ENCODE measurements around the gene DHRSX. TPM values are rescaled to one million over a fixed set of nuclear protein-coding genes. Genes with fewer than 3 reads are reported as not detected.

Gene DHRSX
- total and polyA plus RNA-seq, 2 donors (not counting 3 experiments of a cell fraction or from before 2014, with no cell fraction given) = 27.1 to 37.7 TPM

DNA sequence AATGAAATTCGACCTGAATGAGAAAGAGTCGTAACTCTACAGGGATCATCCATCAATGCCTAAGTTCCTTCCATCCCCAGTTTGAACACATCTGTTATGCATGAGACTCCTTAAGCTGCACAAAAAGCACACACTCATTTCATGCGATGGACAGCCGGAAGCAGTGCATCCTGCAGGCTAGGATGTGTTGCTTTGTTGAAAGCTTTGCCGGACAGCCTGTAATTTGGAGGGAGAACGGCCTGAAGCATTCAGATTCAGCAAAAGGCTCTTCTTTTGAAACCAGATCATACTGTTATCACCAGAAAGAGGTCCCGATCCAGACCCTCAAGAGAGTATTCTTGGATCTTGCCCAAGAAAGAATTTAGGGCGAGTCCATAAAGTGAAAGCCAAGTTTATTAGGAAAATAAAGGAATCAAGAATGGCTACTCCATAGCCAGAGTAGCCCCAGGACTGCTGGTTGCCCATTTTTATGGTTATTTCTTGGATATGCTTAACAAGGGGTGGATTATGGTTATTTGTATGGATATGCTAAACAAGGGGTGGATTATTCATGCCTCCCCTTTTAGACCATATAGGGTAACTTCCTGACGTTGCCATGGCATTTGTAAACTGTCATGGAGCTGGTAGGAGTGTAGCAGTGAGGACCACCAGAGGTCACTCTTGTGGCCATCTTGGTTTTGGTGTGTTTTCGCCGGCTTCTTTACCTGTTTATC is 48.1 kb upstream of the DHRSX start:
- POLR2A ChIA-PET = no interaction called here
- no peak for TF ChIP-seq POLR2A (IDR thresholded peaks at IDR 0.05; ENCODE audit: low read depth, low read length)
- no peaks in the 10 kb centered on the region for H3K36me3 ChIP-seq (ENCODE audit: control insufficient read depth in 2 of 2, extremely low read depth in 1 of 2, insufficient read depth in 2 of 2, low read length in 2 of 2)
- DNase-seq (ENCODE audit: low read depth, low spot score) (no peak), FAIRE-seq (no peak)
- no peak overlapping the region for H2AFZ ChIP-seq (ENCODE audit: low read depth, low read length)
- H4K20me1 ChIP-seq (replicated peaks; ENCODE audit: control insufficient read depth, extremely low read depth, insufficient read depth, low read length) = no peaks in the 10 kb centered on the region
- no peaks in the 10 kb centered on the region for H3K9me1 ChIP-seq (replicated peaks; ENCODE audit: control insufficient read depth, extremely low read depth, insufficient read depth, low read length)
- no TSS peak for BruUV-seq (replicated peaks)
- CTCF ChIA-PET = no interaction called here
- H3K9ac ChIP-seq (replicated peaks; ENCODE audit: extremely low read depth, insufficient read depth, low read length) = no peak overlapping the region
- H3K27ac ChIP-seq (ENCODE audit: insufficient read depth, low read depth, low read length) = no peak overlapping the region
- no peaks in the 10 kb centered on the region for H3K4me1 ChIP-seq (ENCODE audit: control insufficient read depth, extremely low read depth, insufficient read depth, low read length)
- dilution Hi-C loops (cut with MboI; ENCODE audit: extremely low pct_ligation_motif_present, low sequenced_read_pairs) = no loop called here
- no peak overlapping the region for H3K4me2 ChIP-seq (ENCODE audit: insufficient read depth, low read length)
- H3K79me2 ChIP-seq (ENCODE audit: control insufficient read depth, insufficient read depth, low read length) = no peaks in the 10 kb centered on the region
- no peaks in the 10 kb centered on the region for H3K9me3 ChIP-seq (replicated peaks; ENCODE audit: control insufficient read depth, insufficient read depth, low read length)
- intact Hi-C loops (cut with micrococcal nuclease) = no loop called here
- H3K27me3 ChIP-seq (ENCODE audit: control insufficient read depth in 2 of 2, insufficient read depth in 2 of 2, low read length in 2 of 2) = no peaks in the 10 kb centered on the region
- no peak overlapping the region for H3K4me3 ChIP-seq (replicated peaks in 1 of 3; ENCODE audit: insufficient read depth in 1 of 3, low read depth in 1 of 3, low read length in 3 of 3)

DNA sequence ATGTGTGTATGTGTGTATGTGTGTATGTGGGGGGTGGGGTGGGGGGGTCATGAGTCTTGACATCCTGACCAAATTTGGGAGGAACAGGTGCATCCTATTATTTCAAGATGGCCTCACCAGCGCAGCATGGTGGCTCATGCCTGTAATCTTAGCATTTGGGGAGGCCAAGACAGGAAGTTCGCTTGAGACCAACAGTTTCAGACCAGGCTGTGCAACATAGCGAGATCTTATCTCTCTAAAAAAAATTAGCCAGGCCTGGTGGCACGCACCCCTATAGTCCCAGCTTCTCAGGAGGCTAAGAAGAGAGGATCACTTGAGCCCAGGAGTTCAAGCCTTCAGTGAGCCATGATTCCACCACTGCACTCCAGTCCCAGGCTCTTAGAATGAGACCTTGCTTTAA is 47.0 kb upstream of the DHRSX start:
- FAIRE-seq (no peak), DNase-seq (ENCODE audit: low read depth, low spot score) (no peak)
- Histone ChIP-seq H3K4me2 (ENCODE audit: insufficient read depth, low read length) (no peak overlapping the region), H3K4me1 (ENCODE audit: control insufficient read depth, extremely low read depth, insufficient read depth, low read length) (no peaks in the 10 kb centered on the region), H3K36me3 (ENCODE audit: control insufficient read depth in 2 of 2, extremely low read depth in 1 of 2, insufficient read depth in 2 of 2, low read length in 2 of 2) (no peaks in the 10 kb centered on the region), H2AFZ (ENCODE audit: low read depth, low read length) (no peak overlapping the region), H4K20me1 (replicated peaks; ENCODE audit: control insufficient read depth, extremely low read depth, insufficient read depth, low read length) (no peaks in the 10 kb centered on the region), H3K9me3 (replicated peaks; ENCODE audit: control insufficient read depth, insufficient read depth, low read length) (no peaks in the 10 kb centered on the region), H3K79me2 (ENCODE audit: control insufficient read depth, insufficient read depth, low read length) (no peaks in the 10 kb centered on the region), H3K27me3 (ENCODE audit: control insufficient read depth in 2 of 2, insufficient read depth in 2 of 2, low read length in 2 of 2) (no peaks in the 10 kb centered on the region), H3K9ac (replicated peaks; ENCODE audit: extremely low read depth, insufficient read depth, low read length) (no peak overlapping the region), H3K4me3 (replicated peaks in 1 of 3; ENCODE audit: insufficient read depth in 1 of 3, low read depth in 1 of 3, low read length in 3 of 3) (no peak overlapping the region), H3K27ac (ENCODE audit: insufficient read depth, low read depth, low read length) (no peak overlapping the region), H3K9me1 (replicated peaks; ENCODE audit: control insufficient read depth, extremely low read depth, insufficient read depth, low read length) (no peaks in the 10 kb centered on the region)
- CTCF ChIA-PET = no interaction called here
- dilution Hi-C loops (cut with MboI; ENCODE audit: extremely low pct_ligation_motif_present, low sequenced_read_pairs) = no loop called here
- intact Hi-C loops (cut with micrococcal nuclease) = no loop called here
- TF ChIP-seq JUN (IDR thresholded peaks at IDR 0.05; ENCODE audit: borderline replicate concordance, insufficient read depth, insufficient read length, low read depth) (no peak), EZH2 (IDR thresholded peaks at IDR 0.05; ENCODE audit: borderline replicate concordance, low read depth, low read length, severe bottlenecking) (no peak), MYC (IDR thresholded peaks at IDR 0.05; ENCODE audit: low read depth, low read length) (no peak)
- TF ChIP-seq, protein P1, sequence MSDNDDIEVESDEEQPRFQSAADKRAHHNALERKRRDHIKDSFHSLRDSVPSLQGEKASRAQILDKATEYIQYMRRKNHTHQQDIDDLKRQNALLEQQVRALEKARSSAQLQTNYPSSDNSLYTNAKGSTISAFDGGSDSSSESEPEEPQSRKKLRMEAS (IDR thresholded peaks at IDR 0.05; ENCODE audit: insufficient read depth, insufficient read length) = no peak
- BruUV-seq (replicated peaks) = no TSS peak
- POLR2A ChIA-PET = no interaction called here

Data from endothelial cell of umbilical vein (primary cell).